ENCODE results near the gene DHRS3. TPM values are rescaled to one million over a fixed set of nuclear protein-coding genes. Genes with fewer than 3 reads are reported as not detected.

The DHRS3 gene
- total and polyA plus RNA-seq, 2 of the 13 experiments (the other 11 are each of a cell fraction or from before 2014, with no cell fraction given) = 48.5 to 90.5 TPM

- TF ChIP-seq, protein P1, sequence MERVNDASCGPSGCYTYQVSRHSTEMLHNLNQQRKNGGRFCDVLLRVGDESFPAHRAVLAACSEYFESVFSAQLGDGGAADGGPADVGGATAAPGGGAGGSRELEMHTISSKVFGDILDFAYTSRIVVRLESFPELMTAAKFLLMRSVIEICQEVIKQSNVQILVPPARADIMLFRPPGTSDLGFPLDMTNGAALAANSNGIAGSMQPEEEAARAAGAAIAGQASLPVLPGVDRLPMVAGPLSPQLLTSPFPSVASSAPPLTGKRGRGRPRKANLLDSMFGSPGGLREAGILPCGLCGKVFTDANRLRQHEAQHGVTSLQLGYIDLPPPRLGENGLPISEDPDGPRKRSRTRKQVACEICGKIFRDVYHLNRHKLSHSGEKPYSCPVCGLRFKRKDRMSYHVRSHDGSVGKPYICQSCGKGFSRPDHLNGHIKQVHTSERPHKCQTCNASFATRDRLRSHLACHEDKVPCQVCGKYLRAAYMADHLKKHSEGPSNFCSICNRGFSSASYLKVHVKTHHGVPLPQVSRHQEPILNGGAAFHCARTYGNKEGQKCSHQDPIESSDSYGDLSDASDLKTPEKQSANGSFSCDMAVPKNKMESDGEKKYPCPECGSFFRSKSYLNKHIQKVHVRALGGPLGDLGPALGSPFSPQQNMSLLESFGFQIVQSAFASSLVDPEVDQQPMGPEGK (CRISPR knock-in tag; IDR thresholded peaks at IDR 0.05) = peak; percentile 75
- peak; percentile 95 for TF ChIP-seq HDAC1 (CRISPR knock-in tag; IDR thresholded peaks at IDR 0.05)
- TF ChIP-seq DR1 (CRISPR knock-in tag; IDR thresholded peaks at IDR 0.05) = peak; percentile 49; the same call in 1 of the 2 replicates
- TF ChIP-seq, protein P2, sequence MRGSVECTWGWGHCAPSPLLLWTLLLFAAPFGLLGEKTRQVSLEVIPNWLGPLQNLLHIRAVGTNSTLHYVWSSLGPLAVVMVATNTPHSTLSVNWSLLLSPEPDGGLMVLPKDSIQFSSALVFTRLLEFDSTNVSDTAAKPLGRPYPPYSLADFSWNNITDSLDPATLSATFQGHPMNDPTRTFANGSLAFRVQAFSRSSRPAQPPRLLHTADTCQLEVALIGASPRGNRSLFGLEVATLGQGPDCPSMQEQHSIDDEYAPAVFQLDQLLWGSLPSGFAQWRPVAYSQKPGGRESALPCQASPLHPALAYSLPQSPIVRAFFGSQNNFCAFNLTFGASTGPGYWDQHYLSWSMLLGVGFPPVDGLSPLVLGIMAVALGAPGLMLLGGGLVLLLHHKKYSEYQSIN (CRISPR knock-in tag; IDR thresholded peaks at IDR 0.05; ENCODE audit: borderline replicate concordance) = 0 out of 2 replicates have a peak, but pooled peaks have one; percentile 68
- peak; percentile 69 for TF ChIP-seq ZNF274 (CRISPR knock-in tag; IDR thresholded peaks at IDR 0.05)
- TF ChIP-seq PRDM10 (CRISPR knock-in tag; IDR thresholded peaks at IDR 0.05; ENCODE audit: low read depth) = no peak
- no peak for TF ChIP-seq KDM5B (CRISPR knock-in tag; IDR thresholded peaks at IDR 0.05; ENCODE audit: borderline replicate concordance)
- TF ChIP-seq, protein P3, sequence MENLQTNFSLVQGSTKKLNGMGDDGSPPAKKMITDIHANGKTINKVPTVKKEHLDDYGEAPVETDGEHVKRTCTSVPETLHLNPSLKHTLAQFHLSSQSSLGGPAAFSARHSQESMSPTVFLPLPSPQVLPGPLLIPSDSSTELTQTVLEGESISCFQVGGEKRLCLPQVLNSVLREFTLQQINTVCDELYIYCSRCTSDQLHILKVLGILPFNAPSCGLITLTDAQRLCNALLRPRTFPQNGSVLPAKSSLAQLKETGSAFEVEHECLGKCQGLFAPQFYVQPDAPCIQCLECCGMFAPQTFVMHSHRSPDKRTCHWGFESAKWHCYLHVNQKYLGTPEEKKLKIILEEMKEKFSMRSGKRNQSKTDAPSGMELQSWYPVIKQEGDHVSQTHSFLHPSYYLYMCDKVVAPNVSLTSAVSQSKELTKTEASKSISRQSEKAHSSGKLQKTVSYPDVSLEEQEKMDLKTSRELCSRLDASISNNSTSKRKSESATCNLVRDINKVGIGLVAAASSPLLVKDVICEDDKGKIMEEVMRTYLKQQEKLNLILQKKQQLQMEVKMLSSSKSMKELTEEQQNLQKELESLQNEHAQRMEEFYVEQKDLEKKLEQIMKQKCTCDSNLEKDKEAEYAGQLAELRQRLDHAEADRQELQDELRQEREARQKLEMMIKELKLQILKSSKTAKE (CRISPR knock-in tag; IDR thresholded peaks at IDR 0.05; ENCODE audit: borderline replicate concordance) = peak; percentile 86; the same call in 1 of the 2 replicates
- TF ChIP-seq, protein P4, sequence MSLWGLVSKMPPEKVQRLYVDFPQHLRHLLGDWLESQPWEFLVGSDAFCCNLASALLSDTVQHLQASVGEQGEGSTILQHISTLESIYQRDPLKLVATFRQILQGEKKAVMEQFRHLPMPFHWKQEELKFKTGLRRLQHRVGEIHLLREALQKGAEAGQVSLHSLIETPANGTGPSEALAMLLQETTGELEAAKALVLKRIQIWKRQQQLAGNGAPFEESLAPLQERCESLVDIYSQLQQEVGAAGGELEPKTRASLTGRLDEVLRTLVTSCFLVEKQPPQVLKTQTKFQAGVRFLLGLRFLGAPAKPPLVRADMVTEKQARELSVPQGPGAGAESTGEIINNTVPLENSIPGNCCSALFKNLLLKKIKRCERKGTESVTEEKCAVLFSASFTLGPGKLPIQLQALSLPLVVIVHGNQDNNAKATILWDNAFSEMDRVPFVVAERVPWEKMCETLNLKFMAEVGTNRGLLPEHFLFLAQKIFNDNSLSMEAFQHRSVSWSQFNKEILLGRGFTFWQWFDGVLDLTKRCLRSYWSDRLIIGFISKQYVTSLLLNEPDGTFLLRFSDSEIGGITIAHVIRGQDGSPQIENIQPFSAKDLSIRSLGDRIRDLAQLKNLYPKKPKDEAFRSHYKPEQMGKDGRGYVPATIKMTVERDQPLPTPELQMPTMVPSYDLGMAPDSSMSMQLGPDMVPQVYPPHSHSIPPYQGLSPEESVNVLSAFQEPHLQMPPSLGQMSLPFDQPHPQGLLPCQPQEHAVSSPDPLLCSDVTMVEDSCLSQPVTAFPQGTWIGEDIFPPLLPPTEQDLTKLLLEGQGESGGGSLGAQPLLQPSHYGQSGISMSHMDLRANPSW (CRISPR knock-in tag; IDR thresholded peaks at IDR 0.05; ENCODE audit: borderline replicate concordance) = peak; percentile 57; the same call in 1 of the 2 replicates
- TF ChIP-seq MED8 (CRISPR knock-in tag; IDR thresholded peaks at IDR 0.05; ENCODE audit: insufficient replicate concordance) = peak; percentile 89
- TF ChIP-seq, protein P5, sequence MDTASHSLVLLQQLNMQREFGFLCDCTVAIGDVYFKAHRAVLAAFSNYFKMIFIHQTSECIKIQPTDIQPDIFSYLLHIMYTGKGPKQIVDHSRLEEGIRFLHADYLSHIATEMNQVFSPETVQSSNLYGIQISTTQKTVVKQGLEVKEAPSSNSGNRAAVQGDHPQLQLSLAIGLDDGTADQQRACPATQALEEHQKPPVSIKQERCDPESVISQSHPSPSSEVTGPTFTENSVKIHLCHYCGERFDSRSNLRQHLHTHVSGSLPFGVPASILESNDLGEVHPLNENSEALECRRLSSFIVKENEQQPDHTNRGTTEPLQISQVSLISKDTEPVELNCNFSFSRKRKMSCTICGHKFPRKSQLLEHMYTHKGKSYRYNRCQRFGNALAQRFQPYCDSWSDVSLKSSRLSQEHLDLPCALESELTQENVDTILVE (CRISPR knock-in tag; IDR thresholded peaks at IDR 0.05) = 0 out of 2 replicates have a peak, but pooled peaks have one; percentile 82
- TF ChIP-seq KLF15 (CRISPR knock-in tag; IDR thresholded peaks at IDR 0.05; ENCODE audit: borderline replicate concordance) = peak; percentile 40; the same call in 1 of the 2 replicates
- TF ChIP-seq REPIN1 (CRISPR knock-in tag; IDR thresholded peaks at IDR 0.05; ENCODE audit: borderline replicate concordance, low read depth) = peak; percentile 86
Observed at GRCh38 chr1:12615865-12616708, 1.9 kb downstream of the DHRS3 start (continued).
